Stomach smooth muscle (tissue), 2 donors: ENCODE data around the gene FGF12.

Experiments used
- H3K27ac ChIP-seq: one replicate; pipeline ENCODE4 v1.7.0; 2013; ENCODE audit warnings: mild to moderate bottlenecking, low read length, inconsistent platforms
- H3K27me3 ChIP-seq, 2 donors: one replicate each; pipeline ENCODE4 v1.7.0; 2013; ENCODE audit warnings: low read length in 2 of 2; ENCODE audit not compliant: insufficient read depth in 2 of 2, control insufficient read depth in 1 of 2
- H3K36me3 ChIP-seq, 2 donors: one replicate each; pipeline ENCODE4 v1.7.0; 2013; ENCODE audit warnings: low read length in 2 of 2; ENCODE audit not compliant: control insufficient read depth in 2 of 2, insufficient read depth in 2 of 2
- H3K4me1 ChIP-seq: one replicate; pipeline ENCODE4 v1.7.0; 2013; ENCODE audit warnings: low read length; ENCODE audit not compliant: control insufficient read depth, insufficient read depth
- H3K4me3 ChIP-seq, 2 donors: one replicate each; pipeline ENCODE4 v1.7.0; 2013; ENCODE audit warnings: low read length in 2 of 2
- H3K9ac ChIP-seq, 2 donors: one replicate each; pipeline ENCODE4 v1.7.0; 2013; ENCODE audit warnings: low read length in 2 of 2, mild to moderate bottlenecking in 1 of 2
- H3K9me3 ChIP-seq, 2 donors: one replicate each; pipeline ENCODE4 v1.7.0; 2013; ENCODE audit warnings: low read length in 2 of 2; ENCODE audit not compliant: control insufficient read depth in 2 of 2
- donor health status: healthy.
- donor health status: Pancreatic carcinoma.

FGF12 gene

DNA sequence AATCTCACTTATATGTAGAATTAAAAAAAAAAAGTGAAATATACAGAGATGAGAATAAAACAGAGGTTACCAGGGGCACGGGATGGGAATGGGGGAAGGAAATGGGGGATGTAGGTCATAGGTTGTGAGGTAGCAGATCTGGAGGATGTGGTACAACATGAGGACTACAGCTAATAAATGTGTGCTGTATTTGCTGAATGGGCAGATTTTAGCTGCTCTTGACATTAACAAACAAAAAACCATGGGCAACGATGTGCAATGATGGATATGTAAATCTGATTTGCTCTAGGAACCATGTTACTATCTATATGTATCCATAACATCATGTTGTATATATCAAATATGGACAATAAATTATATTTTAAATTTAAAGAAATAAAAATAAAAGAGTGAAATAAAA lies 87.4 kb downstream of the FGF12 start:
- Histone ChIP-seq H3K9me3 (no peaks in the 10 kb centered on the region), H3K4me3 (no peak overlapping the region), H3K4me1 (no peaks in the 10 kb centered on the region), H3K9ac (no peak overlapping the region), H3K27me3 (no peaks in the 10 kb centered on the region), H3K36me3 (no peaks in the 10 kb centered on the region), H3K27ac (no peak overlapping the region)

DNA sequence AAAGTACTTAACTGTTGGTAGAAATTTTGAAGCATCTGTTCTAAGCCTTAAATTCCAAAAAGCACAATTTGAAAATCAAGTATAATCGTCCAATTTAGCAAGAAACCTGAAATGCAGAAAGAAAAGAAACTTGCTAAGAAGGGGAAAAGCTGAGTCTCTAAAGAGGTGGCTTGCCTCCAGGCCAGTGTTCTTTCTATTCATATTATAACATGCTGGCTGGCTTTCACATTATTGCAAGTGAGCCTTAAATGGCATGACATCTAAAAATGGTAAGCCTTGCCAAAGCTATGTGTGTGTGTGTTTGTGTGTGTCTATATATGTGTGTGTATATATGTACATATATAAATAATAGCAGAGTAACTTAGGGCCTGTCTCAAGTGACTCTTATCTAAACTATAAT lies 89.5 kb downstream of the FGF12 start:
- no peaks in the 10 kb centered on the region for H3K36me3 ChIP-seq
- no peaks in the 10 kb centered on the region for H3K27me3 ChIP-seq
- no peaks in the 10 kb centered on the region for H3K4me1 ChIP-seq
- H3K27ac ChIP-seq = no peak overlapping the region
- no peaks in the 10 kb centered on the region for H3K9me3 ChIP-seq
- no peak overlapping the region for H3K9ac ChIP-seq
- H3K4me3 ChIP-seq = no peak overlapping the region

- Histone ChIP-seq H3K36me3 (no peaks in the 10 kb centered on the region), H3K4me3 (no peak overlapping the region), H3K9ac (no peak overlapping the region), H3K27ac (no peak overlapping the region), H3K4me1 (no peaks in the 10 kb centered on the region), H3K9me3 (no peaks in the 10 kb centered on the region), H3K27me3 (no peaks in the 10 kb centered on the region)
These were observed 90.6 kb downstream of the FGF12 start for GRCh38 chr3:192636517-192637444.

DNA sequence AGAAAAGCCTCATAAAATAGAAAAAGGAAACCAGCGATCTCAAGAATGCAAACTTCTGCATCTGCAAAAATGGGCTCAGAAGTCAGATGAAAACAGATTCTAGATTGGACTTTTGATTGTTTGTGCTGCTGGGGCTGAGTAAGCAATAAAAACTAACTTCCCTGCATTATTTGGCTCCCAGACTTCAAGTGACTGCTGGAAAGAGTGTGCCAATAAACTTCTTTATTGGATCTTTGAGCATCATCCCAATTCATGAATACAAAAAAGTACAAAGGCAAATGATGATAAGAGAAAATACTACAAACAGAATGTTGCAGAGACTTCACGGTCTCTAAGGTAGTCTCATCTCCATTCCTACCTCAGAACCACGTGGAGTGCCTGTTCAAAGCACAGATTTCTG lies 97.9 kb downstream of the FGF12 start:
- Histone ChIP-seq H3K9ac (no peak overlapping the region), H3K27ac (no peak overlapping the region), H3K27me3 (no peaks in the 10 kb centered on the region)

GRCh38 chr3:192621909-192622308 lies 105.4 kb downstream of the FGF12 start:
- Histone ChIP-seq H3K4me3 (no peak overlapping the region), H3K4me1 (no peaks in the 10 kb centered on the region), H3K9me3 (no peaks in the 10 kb centered on the region), H3K27me3 (no peaks in the 10 kb centered on the region), H3K9ac (no peak overlapping the region), H3K27ac (no peak overlapping the region), H3K36me3 (no peaks in the 10 kb centered on the region)

More for the DNA sequence above, 97.9 kb downstream of the FGF12 start:
- Histone ChIP-seq H3K4me1 (no peaks in the 10 kb centered on the region), H3K36me3 (no peaks in the 10 kb centered on the region), H3K9me3 (no peaks in the 10 kb centered on the region), H3K4me3 (no peak overlapping the region)

GRCh38 chr3:192620275-192620674 lies 107.1 kb downstream of the FGF12 start:
- Histone ChIP-seq H3K4me1 (no peaks in the 10 kb centered on the region), H3K4me3 (no peak overlapping the region), H3K9me3 (no peaks in the 10 kb centered on the region), H3K27ac (no peak overlapping the region), H3K9ac (no peak overlapping the region), H3K36me3 (no peaks in the 10 kb centered on the region), H3K27me3 (no peaks in the 10 kb centered on the region)

DNA sequence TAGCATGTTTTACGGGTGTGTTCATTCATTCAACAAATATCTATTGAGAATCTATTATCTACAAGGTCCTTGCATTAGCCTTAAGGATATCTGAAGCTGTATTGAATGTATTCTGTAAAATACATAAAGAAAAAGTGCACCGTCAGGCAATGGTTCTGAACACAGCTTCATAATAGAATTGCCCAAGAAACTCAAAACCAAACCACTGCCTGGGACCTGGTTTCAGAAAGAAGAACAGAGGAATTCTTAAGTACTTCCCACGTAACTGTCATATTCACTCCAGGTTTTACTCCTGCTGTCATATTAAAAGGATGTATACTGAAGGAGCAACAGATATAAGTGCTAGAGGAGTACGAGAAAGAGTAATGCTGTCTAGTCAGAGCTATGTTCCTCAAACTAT lies 115.9 kb downstream of the FGF12 start:
- Histone ChIP-seq H3K36me3 (no peaks in the 10 kb centered on the region), H3K9me3 (no peaks in the 10 kb centered on the region), H3K27ac (no peak overlapping the region), H3K4me1 (no peaks in the 10 kb centered on the region), H3K9ac (no peak overlapping the region), H3K27me3 (no peaks in the 10 kb centered on the region), H3K4me3 (no peak overlapping the region)

DNA sequence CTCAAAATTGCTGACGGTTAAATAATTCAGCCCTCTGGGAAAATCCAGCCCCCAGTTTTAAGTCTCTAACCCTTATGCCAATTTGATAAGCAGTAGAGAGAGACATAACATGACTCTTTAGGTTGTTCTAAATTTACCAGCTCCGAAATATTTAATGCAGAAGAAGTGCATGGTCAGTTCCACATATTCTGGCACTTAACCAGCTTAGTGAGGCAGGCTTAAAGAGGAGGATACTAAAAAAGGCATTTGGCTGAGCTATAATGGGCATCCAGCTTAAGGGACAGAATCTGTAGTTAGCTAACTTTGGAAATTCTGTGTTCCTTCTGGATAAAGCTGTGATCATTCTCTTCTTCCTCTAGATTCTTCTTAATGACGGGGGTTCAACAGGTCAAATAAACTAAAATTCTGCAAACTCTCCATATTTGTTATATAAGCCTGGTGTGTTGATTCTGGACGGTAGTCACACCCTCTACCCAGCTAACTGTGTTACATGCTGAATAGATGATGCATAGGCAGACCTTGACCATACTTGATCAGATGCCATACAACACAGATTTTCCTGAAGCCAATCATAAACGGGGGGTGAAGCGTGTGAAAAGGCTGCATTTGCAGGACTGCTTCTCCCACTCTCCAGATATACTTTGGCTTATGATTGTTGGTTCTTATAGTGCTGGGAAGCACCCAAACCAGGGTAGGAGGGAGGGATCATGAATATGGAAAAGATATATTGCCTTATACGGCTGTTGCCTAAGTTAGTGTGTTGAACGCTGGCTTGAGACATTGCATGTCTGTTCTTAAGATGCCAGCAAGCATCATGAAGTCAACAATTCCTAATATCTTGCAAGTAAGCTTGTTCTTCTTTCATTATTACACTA lies 118.4 kb downstream of the FGF12 start:
- Histone ChIP-seq H3K4me3 (no peak overlapping the region), H3K9ac (no peak overlapping the region), H3K36me3 (no peaks in the 10 kb centered on the region), H3K9me3 (no peaks in the 10 kb centered on the region), H3K4me1 (no peaks in the 10 kb centered on the region), H3K27ac (no peak overlapping the region), H3K27me3 (no peaks in the 10 kb centered on the region)

- Histone ChIP-seq H3K27ac (no peak overlapping the region), H3K36me3 (no peaks in the 10 kb centered on the region), H3K9me3 (no peaks in the 10 kb centered on the region), H3K4me3 (no peak overlapping the region), H3K4me1 (no peaks in the 10 kb centered on the region), H3K27me3 (no peaks in the 10 kb centered on the region), H3K9ac (no peak overlapping the region)
These were observed 119.5 kb downstream of the FGF12 start for GRCh38 chr3:192607798-192608197.

GRCh38 chr3:192597913-192598312 lies 129.4 kb downstream of the FGF12 start:
- Histone ChIP-seq H3K9me3 (no peaks in the 10 kb centered on the region), H3K9ac (no peak overlapping the region), H3K4me3 (no peak overlapping the region), H3K4me1 (no peaks in the 10 kb centered on the region), H3K36me3 (no peaks in the 10 kb centered on the region), H3K27ac (no peak overlapping the region), H3K27me3 (no peaks in the 10 kb centered on the region)
